ENCODE data around the gene ZBTB7C.

ZBTB7C gene

DNA sequence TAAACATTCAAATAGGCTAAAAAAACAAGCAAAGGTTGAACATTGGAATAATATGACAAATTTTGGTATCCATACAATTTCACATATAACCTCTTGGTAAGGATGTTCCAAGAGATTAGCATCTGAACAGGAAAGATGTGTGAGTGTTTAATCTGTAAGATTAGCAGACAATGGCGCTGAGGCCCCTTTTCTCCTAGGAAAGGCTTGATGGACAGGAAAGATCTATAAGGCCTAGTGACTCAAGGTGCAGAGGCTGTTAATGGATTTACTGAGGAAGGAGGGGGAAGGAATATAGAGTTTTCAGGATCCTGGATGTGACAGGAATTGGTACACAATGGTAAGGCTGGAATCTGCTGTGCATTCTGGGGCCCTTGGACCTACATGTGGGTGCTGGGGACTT is 430.6 kb downstream of the ZBTB7C start:
- no peak overlapping the region for H3K4me3 ChIP-seq (ENCODE audit: control insufficient read depth, low read depth, low read length)
- DNase-seq (ENCODE audit: low read depth), result no peak
- TF ChIP-seq, protein P1, sequence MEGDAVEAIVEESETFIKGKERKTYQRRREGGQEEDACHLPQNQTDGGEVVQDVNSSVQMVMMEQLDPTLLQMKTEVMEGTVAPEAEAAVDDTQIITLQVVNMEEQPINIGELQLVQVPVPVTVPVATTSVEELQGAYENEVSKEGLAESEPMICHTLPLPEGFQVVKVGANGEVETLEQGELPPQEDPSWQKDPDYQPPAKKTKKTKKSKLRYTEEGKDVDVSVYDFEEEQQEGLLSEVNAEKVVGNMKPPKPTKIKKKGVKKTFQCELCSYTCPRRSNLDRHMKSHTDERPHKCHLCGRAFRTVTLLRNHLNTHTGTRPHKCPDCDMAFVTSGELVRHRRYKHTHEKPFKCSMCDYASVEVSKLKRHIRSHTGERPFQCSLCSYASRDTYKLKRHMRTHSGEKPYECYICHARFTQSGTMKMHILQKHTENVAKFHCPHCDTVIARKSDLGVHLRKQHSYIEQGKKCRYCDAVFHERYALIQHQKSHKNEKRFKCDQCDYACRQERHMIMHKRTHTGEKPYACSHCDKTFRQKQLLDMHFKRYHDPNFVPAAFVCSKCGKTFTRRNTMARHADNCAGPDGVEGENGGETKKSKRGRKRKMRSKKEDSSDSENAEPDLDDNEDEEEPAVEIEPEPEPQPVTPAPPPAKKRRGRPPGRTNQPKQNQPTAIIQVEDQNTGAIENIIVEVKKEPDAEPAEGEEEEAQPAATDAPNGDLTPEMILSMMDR (IDR thresholded peaks at IDR 0.05; ENCODE audit: control insufficient read depth, insufficient read depth, low read depth, low read length, missing control alignments), result no peak

DNA sequence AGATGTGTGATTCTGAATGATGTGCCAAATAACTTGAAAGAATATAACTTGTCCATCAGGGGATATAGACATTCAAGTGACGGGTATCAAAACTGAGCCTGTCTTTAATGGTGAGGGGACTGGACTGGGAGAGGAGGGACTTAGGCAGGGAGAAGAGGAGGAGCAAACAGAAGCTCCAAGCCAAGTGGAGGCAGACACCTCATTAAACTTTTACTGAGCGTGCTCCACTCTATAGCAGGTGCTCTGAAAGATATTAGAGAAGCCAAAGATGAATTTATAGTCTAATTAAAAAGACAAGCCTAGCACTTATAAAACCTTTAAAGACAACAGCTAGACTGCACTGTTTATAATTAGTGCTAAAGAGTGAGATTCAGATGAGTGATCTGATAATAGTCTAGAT is 431.0 kb downstream of the ZBTB7C start:
- no peak overlapping the region for H3K4me3 ChIP-seq (ENCODE audit: control insufficient read depth, low read depth, low read length)
- TF ChIP-seq, protein P1 (IDR thresholded peaks at IDR 0.05; ENCODE audit: control insufficient read depth, insufficient read depth, low read depth, low read length, missing control alignments), result no peak
- DNase-seq (ENCODE audit: low read depth), result no peak
